ENCODE measurements around the gene MTERF4. TPM values are rescaled to one million over a fixed set of nuclear protein-coding genes. Genes with fewer than 3 reads are reported as not detected.

Gene MTERF4
- total RNA-seq, 1 donor from 2014 or later: 35.4 TPM

DNA sequence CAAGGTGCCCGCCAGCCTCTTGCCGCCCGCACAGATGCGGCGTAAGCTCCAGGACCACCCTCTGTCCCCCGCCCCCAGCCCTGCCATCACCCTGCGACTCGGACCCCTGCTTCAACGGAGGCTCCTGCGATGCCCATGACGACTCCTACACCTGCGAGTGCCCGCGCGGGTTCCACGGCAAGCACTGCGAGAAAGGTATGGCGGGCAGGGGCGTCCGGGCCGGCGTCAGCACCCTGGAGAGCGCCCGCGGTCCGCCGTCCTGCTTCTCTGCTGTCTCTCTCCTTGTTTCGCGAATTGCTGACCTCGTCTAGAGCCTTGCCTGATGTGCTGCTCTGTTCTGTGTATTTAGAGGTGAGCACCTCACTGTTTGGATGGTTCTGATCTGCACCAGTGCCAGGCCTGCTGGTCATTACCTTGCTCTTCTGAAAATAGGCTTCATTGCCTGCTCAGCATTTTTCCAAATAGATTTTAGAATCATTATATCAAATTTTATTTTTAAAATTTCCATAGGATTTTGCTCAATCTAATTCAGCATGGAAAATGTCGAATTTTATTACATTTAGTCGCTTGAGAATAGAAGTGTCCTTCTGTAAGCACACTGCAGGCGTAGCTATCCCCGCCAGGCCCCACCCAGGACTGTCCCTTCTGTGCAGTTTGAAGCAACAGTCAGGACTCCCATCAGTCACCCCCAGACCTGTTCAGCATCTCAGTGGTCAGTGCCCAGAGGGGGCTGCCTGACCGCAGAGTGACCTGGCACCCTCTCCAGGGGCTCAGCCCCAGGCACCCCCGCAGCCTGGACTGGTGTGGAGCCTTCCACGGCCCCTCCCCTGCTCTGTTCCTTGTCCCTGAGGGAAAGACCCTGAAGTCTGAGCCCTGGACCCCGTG lies 52.1 kb downstream of the MTERF4 start:
- intact Hi-C loops (cut with micrococcal nuclease): no loop called here

DNA sequence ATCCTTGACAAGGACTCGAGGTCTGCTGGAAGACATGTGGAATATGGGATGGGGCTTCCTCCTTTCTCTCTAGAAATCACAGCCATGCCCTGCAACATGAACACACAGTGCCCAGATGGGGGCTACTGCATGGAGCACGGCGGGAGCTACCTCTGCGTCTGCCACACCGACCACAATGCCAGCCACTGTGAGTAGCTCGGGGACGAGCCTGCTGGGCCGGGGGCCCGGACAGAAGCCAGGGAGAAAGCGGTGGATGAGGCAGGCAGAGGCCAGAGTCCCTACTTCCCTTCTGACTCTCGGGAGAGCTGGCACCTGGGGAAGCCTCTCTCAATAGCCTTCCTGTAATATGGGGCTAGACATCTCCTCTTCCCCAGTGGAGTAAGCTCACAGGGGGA lies 53.1 kb downstream of the MTERF4 start:
- peaks cover 2% of the 10 kb centered on the region for H3K27me3 Mint-ChIP-seq (ENCODE audit: low read depth)
- no peaks in the 10 kb centered on the region for H3K4me1 Mint-ChIP-seq (ENCODE audit: low read depth)
- no peaks in the 10 kb centered on the region for H3K36me3 Mint-ChIP-seq (ENCODE audit: low read depth)
- H3K27ac Mint-ChIP-seq: no peak overlapping the region
- intact Hi-C loops (cut with micrococcal nuclease): no loop called here
- H3K4me3 Mint-ChIP-seq (ENCODE audit: low read depth): no peak overlapping the region
- no peak for DNase-seq (ENCODE audit: low spot score)
- no peaks in the 10 kb centered on the region for H3K9me3 Mint-ChIP-seq

More for the DNA sequence above, 52.1 kb downstream of the MTERF4 start:
- Mint-ChIP-seq H3K27me3 (ENCODE audit: low read depth) (peaks cover 1% of the 10 kb centered on the region), H3K9me3 (no peaks in the 10 kb centered on the region), H3K27ac (no peak overlapping the region), H3K4me1 (ENCODE audit: low read depth) (no peaks in the 10 kb centered on the region), H3K36me3 (ENCODE audit: low read depth) (no peaks in the 10 kb centered on the region), H3K4me3 (ENCODE audit: low read depth) (no peak overlapping the region)
- no peak for DNase-seq (ENCODE audit: low spot score)

DNA sequence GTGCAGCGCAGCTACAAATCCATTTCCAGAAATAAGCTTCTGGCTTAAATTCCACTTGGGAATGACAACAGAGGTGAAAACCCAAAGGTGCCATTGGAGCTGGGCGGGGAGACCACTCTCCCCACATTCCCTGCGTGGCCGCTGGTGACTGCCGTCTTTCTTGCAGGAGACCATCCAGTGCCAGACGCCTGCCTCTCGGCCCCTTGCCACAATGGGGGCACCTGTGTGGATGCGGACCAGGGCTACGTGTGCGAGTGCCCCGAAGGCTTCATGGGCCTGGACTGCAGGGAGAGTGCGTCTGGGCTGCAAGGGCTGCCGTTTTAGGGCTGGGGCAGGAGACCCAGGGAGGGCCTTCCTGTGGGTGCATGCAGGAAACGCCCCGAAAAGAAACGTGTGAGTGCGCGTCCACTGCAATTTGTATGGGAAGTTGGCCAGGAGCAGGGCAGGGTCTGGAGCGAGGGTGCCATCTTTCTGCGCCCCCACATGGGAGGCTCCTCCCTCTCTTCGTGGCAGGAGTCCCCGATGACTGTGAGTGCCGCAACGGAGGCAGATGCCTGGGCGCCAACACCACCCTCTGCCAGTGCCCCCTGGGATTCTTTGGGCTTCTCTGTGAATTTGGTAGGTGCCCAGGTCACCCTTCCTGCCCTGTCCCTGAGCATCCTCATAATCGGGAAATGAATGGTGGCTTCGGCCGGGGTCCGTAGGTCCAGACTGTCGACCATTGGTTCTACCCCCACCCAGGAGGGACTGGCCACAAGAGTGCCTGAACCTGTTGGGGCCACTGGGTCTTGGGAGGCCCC lies 53.7 kb downstream of the MTERF4 start:
- Mint-ChIP-seq H3K36me3 (ENCODE audit: low read depth) (no peaks in the 10 kb centered on the region), H3K9me3 (no peaks in the 10 kb centered on the region), H3K4me1 (ENCODE audit: low read depth) (no peaks in the 10 kb centered on the region), H3K27me3 (ENCODE audit: low read depth) (peaks cover 2% of the 10 kb centered on the region), H3K4me3 (ENCODE audit: low read depth) (no peak overlapping the region), H3K27ac (no peak overlapping the region)
- DNase-seq (ENCODE audit: low spot score): no peak
- intact Hi-C loops (cut with micrococcal nuclease): no loop called here

DNA sequence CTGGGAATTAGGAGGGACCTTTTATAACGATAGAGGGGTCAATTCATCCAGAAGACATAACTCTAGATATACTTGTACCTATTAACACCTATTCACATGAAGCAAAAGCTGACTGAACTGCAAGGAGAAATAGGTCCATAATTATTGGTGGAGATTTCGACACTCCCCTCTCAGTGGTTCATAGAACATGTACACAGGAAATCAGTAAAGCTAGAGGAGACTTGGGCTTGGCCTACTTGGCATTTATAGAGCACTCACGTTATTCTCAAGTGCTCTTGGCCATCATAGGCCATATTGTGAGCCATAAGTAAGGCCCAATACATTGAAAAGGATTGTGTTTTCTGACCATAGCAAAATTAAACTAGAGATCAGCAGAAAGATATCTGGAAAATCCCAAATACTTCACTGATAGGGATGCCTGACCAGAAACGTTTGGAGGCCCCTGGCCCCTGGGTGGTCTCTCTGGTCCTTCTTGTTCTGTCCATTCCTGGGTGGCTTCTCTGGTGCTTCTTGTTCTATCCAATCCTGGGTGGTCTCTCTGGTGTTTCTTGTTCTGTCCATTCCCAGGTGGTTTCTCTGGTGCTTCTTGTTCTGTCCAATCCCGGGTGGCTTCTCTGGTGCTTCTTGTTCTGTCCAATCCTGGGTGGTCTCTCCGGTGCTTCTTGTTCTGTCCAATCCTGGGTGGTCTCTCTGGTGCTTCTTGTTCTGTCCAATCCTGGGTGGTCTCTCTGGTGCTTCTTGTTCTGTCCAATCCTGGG lies 54.7 kb downstream of the MTERF4 start:
- H3K4me1 Mint-ChIP-seq (ENCODE audit: low read depth): no peaks in the 10 kb centered on the region
- H3K27ac Mint-ChIP-seq: no peak overlapping the region
- H3K9me3 Mint-ChIP-seq: no peaks in the 10 kb centered on the region
- no peaks in the 10 kb centered on the region for H3K36me3 Mint-ChIP-seq (ENCODE audit: low read depth)
- DNase-seq (ENCODE audit: low spot score): no peak
- intact Hi-C loops (cut with micrococcal nuclease): no loop called here
- H3K4me3 Mint-ChIP-seq (ENCODE audit: low read depth): no peak overlapping the region
- H3K27me3 Mint-ChIP-seq (ENCODE audit: low read depth): peaks cover 6% of the 10 kb centered on the region

Other genes starting within 250 kb of the MTERF4 start
- not detected in 2 replicates for gene AGXT, start 233.5 kb downstream of the MTERF4 start, total RNA-seq
- not detected in 2 replicates for gene MAB21L4, start 206.1 kb downstream of the MTERF4 start, total RNA-seq
- not detected in 2 replicates for gene CROCC2, start 196.0 kb downstream of the MTERF4 start, total RNA-seq
- gene SNED1, start 103.7 kb downstream of the MTERF4 start, total RNA-seq: 1.5 and 1.7 TPM in 2 replicates
- gene PASK, start 47.2 kb upstream of the MTERF4 start, total RNA-seq: 72.5 and 75.8 TPM in 2 replicates
- gene PPP1R7, start 48.2 kb upstream of the MTERF4 start, total RNA-seq: 101 and 106 TPM in 2 replicates
- gene ANO7, start 86.4 kb upstream of the MTERF4 start, total RNA-seq: 3.5 and 4.3 TPM in 2 replicates
- 282 and 293 TPM in 2 replicates for gene HDLBP, start 213.4 kb upstream of the MTERF4 start, total RNA-seq
- gene SEPTIN2, start 213.6 kb upstream of the MTERF4 start, total RNA-seq: 231 TPM in 2 replicates